Measurements from ENCODE around the gene ZRANB3. TPM values are rescaled to one million over a fixed set of nuclear protein-coding genes. Genes with fewer than 3 reads are reported as not detected.

Gene ZRANB3
- total and polyA plus RNA-seq, 2 of the 13 experiments (the other 11 are each of a cell fraction or from before 2014, with no cell fraction given), result 5.8 to 25.2 TPM

DNA sequence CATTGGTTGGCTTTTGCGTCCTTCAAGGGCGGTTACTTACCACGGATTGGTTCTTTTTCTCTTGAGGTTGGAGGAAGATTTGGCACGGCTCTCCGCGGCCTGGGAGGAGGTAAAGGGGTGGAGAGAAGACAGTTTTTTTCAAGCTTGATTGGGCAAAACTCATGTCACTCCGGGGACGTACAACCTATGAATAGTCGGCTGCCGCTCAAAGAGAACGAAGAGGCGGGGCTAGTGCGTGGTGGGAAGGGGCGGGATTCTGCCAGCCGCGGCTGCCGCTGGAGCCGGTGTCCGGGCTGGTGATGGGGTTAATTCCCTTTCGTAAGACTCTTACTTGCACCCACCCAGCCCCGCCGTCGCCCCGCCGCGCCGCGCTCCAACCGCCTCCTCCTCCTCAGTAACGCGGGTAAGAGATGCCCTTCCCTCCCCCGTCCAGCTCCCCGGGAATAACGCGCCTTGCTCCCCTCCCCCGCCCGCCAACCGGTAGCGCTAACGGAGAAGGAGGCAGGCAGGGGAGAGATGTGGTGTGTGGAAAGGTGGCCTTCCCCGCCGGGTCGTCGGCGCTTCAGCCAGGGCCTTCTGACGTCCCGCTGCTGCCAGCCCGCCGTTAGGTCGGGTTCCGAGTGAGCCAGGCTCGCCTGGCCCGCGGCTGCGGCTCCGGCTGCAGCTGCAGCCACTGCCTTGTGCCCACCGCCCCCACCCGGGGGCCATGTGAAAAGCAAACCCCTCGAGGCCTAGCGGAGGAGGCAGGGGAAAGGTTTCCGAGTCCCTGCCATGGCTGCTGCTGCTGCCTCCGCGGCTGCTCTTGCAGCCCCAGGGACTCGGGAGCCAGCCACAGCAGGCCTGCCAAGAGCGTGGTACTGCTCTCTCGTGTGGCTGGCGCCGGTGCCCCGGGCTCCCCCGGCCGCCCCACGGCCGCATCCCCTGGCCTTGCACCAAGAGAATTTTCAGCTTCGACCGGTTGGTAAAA, 496 bp upstream of the ZRANB3 start, which contains the start of gene R3HDM1 (continued):
- TF ChIP-seq, protein P1, sequence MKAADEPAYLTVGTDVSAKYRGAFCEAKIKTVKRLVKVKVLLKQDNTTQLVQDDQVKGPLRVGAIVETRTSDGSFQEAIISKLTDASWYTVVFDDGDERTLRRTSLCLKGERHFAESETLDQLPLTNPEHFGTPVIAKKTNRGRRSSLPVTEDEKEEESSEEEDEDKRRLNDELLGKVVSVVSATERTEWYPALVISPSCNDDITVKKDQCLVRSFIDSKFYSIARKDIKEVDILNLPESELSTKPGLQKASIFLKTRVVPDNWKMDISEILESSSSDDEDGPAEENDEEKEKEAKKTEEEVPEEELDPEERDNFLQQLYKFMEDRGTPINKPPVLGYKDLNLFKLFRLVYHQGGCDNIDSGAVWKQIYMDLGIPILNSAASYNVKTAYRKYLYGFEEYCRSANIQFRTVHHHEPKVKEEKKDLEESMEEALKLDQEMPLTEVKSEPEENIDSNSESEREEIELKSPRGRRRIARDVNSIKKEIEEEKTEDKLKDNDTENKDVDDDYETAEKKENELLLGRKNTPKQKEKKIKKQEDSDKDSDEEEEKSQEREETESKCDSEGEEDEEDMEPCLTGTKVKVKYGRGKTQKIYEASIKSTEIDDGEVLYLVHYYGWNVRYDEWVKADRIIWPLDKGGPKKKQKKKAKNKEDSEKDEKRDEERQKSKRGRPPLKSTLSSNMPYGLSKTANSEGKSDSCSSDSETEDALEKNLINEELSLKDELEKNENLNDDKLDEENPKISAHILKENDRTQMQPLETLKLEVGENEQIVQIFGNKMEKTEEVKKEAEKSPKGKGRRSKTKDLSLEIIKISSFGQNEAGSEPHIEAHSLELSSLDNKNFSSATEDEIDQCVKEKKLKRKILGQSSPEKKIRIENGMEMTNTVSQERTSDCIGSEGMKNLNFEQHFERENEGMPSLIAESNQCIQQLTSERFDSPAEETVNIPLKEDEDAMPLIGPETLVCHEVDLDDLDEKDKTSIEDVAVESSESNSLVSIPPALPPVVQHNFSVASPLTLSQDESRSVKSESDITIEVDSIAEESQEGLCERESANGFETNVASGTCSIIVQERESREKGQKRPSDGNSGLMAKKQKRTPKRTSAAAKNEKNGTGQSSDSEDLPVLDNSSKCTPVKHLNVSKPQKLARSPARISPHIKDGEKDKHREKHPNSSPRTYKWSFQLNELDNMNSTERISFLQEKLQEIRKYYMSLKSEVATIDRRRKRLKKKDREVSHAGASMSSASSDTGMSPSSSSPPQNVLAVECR (CRISPR knock-in tag; IDR thresholded peaks at IDR 0.05; ENCODE audit: borderline replicate concordance), result peak; percentile 90
- TF ChIP-seq PRMT3 (CRISPR knock-in tag; IDR thresholded peaks at IDR 0.05; ENCODE audit: borderline replicate concordance, low read depth) (no peak), ZNF317 (CRISPR knock-in tag; IDR thresholded peaks at IDR 0.05) (peak; percentile 91), ZNF484 (CRISPR knock-in tag; IDR thresholded peaks at IDR 0.05; ENCODE audit: borderline replicate concordance, low read depth) (no peak), NFKBIZ (CRISPR knock-in tag; IDR thresholded peaks at IDR 0.05) (no peak), ZBTB25 (CRISPR knock-in tag; IDR thresholded peaks at IDR 0.05) (peak; percentile 74; the same call in 1 of the 2 replicates), MAFK (conservative IDR thresholded peaks at IDR 0.05 in 1 of 2, IDR thresholded peaks at IDR 0.05 in 1 of 2; ENCODE audit: low read length in 2 of 2) (no peak), GATAD2A (CRISPR knock-in tag; IDR thresholded peaks at IDR 0.05) (no peak; the same call in 1 of the 2 replicates), ZKSCAN5 (CRISPR knock-in tag; IDR thresholded peaks at IDR 0.05) (no peak), ZNF20 (CRISPR knock-in tag; IDR thresholded peaks at IDR 0.05) (0 out of 2 replicates have a peak, but pooled peaks have one; percentile 55), SOX5 (CRISPR knock-in tag; IDR thresholded peaks at IDR 0.05; ENCODE audit: borderline replicate concordance) (no peak), ZNF549 (CRISPR knock-in tag; IDR thresholded peaks at IDR 0.05) (no peak)
- TF ChIP-seq, protein P2, sequence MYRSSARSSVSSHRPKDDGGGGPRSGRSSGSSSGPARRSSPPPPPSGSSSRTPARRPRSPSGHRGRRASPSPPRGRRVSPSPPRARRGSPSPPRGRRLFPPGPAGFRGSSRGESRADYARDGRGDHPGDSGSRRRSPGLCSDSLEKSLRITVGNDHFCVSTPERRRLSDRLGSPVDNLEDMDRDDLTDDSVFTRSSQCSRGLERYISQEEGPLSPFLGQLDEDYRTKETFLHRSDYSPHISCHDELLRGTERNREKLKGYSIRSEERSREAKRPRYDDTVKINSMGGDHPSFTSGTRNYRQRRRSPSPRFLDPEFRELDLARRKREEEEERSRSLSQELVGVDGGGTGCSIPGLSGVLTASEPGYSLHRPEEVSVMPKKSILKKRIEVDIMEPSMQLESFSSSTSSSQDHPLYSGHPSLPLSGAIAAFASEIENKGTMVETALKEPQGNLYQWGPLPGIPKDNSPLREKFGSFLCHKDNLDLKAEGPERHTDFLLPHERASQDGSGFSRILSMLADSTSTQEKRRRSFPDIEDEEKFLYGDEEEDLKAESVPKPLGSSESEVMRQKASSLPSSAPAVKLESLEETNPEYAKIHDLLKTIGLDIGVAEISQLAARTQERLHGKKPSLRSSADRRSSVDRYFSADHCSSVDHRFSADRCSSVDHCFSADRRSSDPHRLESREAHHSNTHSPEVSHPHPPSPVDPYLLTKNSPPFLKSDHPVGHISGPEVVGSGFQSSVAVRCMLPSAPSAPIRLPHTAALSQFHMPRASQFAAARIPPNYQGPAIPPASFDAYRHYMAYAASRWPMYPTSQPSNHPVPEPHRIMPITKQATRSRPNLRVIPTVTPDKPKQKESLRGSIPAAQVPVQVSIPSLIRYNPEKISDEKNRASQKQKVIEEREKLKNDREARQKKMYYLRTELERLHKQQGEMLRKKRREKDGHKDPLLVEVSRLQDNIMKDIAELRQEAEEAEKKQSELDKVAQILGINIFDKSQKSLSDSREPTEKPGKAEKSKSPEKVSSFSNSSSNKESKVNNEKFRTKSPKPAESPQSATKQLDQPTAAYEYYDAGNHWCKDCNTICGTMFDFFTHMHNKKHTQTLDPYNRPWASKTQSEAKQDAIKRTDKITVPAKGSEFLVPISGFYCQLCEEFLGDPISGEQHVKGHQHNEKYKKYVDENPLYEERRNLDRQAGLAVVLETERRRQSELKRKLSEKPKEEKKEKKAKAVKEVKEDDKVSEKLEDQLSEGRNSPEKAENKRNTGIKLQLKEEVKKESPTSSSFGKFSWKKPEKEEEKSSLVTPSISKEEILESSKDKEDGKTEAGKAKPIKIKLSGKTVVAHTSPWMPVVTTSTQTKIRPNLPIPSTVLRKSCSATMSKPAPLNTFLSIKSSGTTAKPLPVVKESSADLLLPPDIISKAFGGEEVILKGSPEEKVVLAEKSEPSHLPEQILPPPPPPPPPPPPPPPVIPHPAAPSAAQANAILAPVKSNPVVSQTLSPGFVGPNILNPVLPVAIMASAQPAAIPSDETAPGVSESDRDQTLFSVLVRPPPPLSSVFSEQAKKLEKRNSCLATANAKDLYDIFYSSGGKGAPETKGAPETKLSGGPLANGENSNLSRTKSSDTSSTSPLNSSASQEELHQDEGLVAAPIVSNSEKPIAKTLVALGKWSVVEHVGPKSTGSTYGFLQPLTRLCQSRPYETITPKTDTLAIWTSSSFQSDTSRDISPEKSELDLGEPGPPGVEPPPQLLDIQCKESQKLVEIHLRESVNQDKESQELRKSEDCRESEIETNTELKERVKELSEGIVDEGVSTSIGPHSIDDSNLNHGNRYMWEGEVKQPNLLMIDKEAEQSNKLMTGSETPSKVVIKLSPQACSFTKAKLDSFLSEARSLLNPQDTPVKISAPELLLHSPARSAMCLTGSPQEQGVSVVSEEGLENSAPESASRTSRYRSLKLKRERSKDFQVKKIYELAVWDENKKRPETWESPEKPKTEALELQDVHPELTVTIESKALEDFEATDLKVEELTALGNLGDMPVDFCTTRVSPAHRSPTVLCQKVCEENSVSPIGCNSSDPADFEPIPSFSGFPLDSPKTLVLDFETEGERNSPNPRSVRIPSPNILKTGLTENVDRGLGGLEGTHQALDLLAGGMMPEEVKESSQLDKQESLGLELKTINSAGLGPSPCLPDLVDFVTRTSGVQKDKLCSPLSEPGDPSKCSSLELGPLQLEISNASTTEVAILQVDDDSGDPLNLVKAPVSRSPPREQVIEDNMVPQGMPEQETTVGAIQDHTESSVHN (CRISPR knock-in tag; IDR thresholded peaks at IDR 0.05), result no peak

All from HepG2 (cell line).